GM21447 (cell line): ENCODE measurements around the gene TEX52.

Source experiments
- ATAC-seq: cut with Tn5 transposase; IDR thresholded peaks from one replicate; pipeline ENCODE4 v1.9.1; 2021; ENCODE audit not compliant: unreplicated experiment

The TEX52 gene

DNA sequence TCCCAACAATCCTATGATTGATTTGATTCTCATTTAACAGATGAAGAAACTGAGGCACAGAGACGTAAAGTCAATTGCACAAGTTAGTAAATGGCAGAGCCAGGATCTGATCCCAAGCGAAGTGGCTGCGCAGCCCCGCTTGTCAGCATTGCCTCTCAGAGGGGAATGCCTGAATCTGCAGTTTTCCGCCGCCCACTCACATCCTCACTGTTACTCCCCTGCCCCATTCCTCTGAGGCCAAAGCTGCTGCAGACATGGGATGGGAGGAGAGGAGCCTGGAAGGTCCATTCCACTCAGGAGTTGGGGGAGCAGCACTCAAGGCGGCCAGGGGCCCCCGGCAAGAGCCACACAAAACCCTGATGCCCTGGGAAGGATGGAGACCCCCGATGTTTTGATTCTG lies 23.0 kb downstream of the TEX52 start:
- ATAC-seq = no peak

- no peak for ATAC-seq
Measured at GRCh38 chr12:2833327-2833726, 23.5 kb downstream of the TEX52 start.

DNA sequence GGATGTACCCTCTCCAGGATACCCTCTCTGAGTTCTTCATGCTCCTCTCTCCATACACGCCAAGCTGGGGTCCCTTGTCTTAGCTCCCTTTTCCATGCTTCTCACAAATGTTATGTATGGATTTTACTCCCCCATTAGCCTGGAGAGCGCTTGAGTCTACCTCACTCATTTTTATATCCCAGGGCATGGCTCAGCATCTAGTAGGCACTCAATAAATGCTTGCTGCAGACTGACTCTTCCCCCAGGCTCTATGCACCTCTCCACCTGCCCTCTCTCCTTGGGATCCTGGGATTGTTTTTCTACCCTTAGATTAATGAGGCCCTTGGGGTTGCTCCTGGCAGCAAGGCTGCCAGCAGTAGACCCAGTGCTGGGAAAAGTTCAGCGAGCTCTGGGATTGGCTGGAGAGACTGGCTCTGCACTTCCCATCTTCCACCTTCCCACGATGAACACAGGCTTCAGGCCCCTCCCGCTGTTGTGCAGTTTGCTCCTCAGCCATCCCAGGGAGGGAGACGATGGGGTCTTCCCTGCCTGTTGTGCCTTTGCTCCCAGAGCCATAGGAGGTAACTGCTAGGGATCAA lies 24.2 kb downstream of the TEX52 start:
- no peak for ATAC-seq

GRCh38 chr12:2829275-2829674 lies 27.6 kb downstream of the TEX52 start:
- ATAC-seq = no peak

DNA sequence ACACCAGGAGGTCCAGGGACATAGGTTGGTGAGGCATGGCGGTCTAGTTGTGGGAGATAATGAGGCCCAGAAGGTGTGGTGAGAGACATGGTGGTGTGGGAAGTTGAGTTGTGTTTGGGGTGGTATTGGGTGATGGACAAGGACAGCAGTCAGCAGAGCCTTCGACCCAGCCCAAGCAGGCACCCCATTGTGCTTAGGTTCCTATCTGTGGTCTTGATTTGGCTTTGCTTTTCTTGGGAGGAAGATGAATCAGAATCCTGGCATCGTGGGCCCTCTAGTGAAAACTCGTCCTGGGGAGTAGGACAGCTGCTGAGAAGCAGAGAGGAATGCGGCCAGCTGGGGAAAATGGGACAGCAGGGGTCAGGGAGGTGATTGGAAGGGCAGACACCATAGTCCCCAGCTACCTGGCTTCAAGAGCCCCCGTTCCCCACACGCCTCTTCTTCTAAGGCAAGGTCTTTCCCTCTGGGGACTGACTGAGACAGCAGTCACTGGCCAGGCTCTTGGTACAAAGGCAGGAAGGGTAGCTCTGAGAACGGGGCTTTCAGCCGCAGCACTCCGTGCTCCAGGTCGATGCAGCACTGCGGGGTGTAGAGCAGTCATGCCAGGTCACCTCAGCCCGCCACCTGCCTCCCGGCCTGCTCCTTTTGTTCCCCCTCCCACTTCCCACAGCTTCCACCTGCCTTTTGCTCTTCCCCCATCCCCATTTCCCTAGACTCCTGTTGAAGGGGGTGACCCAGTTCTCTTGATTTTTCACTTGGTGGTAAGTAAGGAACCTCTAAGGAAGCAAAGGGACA lies 29.9 kb downstream of the TEX52 start:
- ATAC-seq = no peak

DNA sequence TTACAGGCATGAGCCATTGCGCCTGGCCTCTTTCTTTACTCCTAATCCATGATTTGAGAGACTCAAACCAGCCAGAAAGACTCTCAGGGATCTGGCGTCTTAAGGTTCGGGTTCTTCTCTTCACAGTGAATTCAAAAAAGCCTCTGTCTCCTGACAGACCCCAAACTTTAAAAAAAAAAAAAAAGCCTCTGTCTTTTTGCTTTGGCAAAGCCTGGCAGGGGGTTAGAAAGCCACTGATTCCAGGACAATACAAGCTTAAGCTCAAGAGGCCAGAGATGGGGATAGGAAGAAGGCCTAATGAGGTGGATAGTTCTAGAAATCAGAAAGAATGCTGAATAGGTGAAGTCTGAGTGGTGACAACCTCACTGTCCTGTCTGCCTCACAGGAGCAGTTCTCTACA lies 30.8 kb downstream of the TEX52 start:
- no peak for ATAC-seq

- no peak for ATAC-seq
Measured at GRCh38 chr12:2825132-2825531, 31.7 kb downstream of the TEX52 start.

DNA sequence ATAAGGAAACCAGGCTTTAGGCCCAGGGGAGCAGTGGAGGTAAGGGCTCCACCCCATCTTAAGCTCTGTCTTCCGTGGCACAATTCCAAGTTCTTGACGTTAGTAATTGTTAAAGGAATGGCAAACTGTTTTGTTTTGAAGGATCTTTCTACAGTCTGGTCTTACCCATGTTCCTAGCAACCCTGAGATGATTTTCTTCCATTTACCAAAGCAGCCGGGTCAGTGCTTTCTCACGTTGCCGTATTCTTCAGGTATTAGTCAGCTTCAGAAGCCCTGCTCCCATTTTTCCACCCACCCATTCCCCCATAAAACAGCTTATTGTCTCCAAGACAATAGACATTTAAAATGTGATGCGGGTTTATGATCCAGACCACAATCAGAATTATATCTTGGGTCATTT lies 32.3 kb downstream of the TEX52 start:
- no peak for ATAC-seq

GRCh38 chr12:2823483-2823882 lies 33.4 kb downstream of the TEX52 start:
- no peak for ATAC-seq

GRCh38 chr12:2820432-2820831 lies 36.4 kb downstream of the TEX52 start:
- no peak for ATAC-seq

GRCh38 chr12:2819810-2820209 lies 37.0 kb downstream of the TEX52 start:
- no peak for ATAC-seq

DNA sequence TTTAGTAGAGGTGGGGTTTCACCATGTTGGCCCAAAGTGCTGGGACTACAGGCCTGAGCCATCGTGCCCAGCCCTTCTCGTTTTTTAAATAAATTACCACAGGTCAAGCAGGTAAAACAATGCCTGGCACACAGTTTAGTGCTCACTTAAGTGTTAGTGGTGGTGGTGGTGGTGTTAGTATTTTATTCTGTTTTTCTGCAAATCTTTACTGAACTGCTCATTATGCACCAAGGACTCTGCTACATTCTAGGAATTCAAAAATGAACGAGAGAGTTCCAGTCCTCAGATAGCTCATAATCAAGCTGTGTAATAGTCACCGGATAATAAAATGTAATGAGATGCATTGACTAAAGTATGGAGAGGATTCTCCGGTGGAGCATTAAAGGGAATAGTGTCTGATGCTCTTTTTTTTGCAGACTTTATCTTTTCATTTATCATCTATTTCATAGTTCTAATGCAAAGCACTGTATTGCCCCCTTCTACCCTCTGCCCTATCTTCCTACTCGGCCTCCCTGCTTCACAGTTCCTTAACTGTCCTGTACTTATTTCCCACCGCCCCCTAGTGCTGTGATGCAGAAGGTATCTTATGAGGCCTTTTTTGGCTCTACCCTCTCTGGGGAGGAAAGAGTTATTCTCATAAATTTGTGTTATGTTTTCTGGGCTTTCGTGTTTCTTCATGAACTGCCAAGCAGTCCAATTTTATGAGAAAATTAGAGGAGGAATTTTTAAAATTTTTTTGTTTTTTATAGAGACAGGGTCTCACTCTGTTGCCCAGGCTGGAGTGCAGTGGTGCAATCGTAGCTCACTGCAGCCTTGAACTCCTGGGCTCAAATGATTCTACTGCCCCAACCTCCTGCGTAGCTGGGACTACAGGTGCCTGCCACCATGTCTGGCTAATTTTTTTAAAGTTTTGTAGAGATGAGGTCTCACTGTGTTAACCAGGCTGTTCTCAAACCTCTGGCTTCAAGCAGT lies 43.3 kb downstream of the TEX52 start:
- peak; percentile 41 for ATAC-seq

DNA sequence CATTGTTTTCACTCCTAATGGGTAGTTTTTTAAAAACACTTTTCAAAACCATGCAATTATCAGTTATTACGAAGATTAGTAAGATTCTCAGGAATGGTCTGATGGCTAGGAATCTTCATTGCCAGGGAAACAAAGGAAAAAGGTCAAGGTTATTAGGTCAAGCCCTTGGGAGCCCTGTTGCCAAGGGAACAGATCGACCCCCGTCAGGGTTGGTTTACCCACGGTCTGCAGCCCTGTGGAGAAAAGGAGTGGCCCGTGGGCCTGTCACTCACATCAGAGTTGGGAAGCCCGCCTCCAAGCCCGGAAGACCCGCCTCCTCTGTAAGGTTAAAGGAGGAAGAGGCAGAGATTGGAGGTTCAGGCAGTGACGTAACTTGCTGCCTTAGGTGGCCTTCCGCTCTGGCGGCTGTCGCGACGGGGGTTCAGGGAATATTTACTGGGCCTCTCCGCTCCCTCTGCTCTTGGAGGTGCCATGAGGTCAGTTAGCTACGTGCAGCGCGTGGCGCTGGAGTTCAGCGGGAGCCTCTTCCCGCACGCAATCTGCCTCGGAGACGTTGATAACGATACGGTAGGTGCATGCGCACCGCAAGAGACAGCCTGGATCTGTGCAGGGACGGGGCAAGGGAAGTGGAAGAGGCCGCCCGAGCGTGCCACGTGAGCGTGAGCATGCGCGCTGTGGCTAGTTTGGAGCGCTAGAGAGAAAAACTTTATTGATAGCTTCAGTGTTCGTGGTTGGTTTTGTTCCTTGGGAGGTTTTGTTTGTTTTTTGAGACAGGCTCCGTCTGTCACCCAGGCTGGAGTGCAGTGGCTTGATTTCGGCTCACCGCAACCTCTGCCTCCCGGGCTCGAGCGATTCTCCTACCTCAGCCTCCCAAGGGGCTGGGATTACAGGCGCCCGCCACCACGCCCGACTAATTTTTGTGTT lies 44.3 kb downstream of the TEX52 start, which contains the start of gene ITFG2:
Gene ITFG2, plus strand, starts transcription at position 379 of the 924 bp plus-strand sequence. Its CDS starts 93 bp downstream, at position 472.
- peak; percentile 95 for ATAC-seq

- no peak for ATAC-seq
Measured at GRCh38 chr12:2811801-2812200, 45.0 kb downstream of the TEX52 start.

- no peak for ATAC-seq
Measured at GRCh38 chr12:2806700-2807099, 50.1 kb downstream of the TEX52 start.

GRCh38 chr12:2805143-2805520 lies 51.7 kb downstream of the TEX52 start:
- ATAC-seq = no peak

DNA sequence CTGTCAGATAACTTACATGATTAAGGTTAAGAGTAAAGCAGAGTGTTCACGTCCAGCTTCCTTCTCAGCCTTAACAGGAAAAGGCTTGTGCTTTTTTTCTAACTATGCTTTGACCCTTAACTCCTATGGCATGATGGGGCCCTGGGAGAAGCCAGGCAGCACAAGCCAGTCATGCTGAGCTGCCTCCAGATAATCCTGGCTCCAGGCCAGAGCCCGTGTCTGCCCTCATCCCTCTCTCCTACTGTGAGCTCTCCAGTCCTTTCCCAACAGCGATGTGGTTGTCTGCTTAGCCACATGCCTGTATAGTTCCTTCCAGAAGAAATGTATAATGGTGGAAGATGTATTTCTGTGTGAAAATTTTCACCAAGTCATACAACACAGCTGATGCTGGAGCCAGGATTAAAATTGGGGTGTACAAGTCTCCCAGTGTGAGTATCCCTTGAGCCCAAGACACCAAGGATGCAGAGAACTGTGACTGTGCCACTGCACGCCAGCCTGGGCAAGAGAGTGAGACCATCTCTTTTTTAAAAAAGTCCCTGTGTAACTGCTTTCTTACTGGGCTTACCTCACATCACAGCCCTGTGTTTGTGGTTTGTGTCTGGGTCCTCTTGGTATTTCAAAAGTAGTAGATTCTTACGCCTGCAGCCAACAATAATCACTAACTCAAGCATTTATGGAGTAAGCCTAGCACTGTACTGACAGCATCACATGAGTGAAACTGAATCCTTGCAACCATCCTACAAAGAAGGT lies 52.3 kb downstream of the TEX52 start:
- ATAC-seq = no peak

DNA sequence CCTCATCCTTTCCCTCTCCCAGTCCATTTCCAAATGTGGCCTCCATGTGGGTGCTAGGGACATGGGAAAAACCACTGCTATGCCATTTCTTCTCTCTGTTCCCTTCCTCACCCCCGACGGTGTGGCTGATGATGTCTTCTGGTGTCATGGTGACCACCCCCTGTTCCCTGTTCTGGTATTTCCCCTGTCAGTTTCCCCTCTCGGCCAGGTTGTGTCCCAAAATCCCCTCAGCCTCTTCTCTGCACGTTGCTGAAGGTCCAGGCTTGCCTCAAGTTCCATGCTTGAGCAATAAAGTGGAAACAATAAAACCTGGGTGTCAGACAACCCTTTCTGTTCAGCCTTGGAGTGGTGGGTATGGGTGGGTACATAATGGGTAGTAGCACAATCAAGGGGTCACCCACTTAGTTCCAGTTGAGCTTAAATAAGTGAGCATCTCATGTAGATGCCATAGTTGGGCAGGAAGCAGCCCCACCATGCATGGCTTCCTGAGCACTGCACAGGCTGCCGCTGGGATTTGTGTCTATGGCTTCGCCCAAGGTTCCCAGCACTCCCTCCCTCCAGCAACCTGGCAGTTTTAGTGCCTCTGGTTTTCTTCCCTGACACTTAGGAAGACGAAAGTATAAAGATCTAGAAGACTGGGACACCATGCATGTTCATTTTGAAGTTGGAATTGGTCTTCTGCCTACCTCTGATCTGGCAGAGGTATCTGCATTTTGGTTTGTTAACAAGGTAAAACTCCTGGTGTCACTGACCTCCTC lies 53.0 kb downstream of the TEX52 start:
- no peak for ATAC-seq
